ENCODE measurements around the gene OLFML1. TPM values are rescaled to one million over a fixed set of nuclear protein-coding genes. Genes with fewer than 3 reads are reported as not detected.

Gene OLFML1
- total RNA-seq, 4 donors from 2014 or later = 5.0 to 111 (median 23.8) TPM

- intact Hi-C loops (cut with DNase I; ENCODE audit: low total_unique reads) = no loop called here
Observed at GRCh38 chr11:7473717-7474116, 11.6 kb upstream of the OLFML1 start.

GRCh38 chr11:7480113-7480512, 5.2 kb upstream of the OLFML1 start:
- no peak for TF ChIP-seq POLR2A (IDR thresholded peaks at IDR 0.05)
- TF ChIP-seq CTCF (IDR thresholded peaks at IDR 0.05) = no peak
- intact Hi-C loops (cut with DNase I; ENCODE audit: low total_unique reads) = no loop called here

More at GRCh38 chr11:7473717-7474116, 11.6 kb upstream of the OLFML1 start:
- Histone ChIP-seq H3K27me3 (no peaks in the 10 kb centered on the region), H3K4me1 (no peaks in the 10 kb centered on the region), H3K4me3 (no peak overlapping the region), H3K9me3 (no peaks in the 10 kb centered on the region), H3K27ac (no peak overlapping the region), H3K36me3 (no peaks in the 10 kb centered on the region)
- TF ChIP-seq POLR2A (IDR thresholded peaks at IDR 0.05) = no peak
- no peak for TF ChIP-seq CTCF (IDR thresholded peaks at IDR 0.05)
- DNase-seq = no peak

DNA sequence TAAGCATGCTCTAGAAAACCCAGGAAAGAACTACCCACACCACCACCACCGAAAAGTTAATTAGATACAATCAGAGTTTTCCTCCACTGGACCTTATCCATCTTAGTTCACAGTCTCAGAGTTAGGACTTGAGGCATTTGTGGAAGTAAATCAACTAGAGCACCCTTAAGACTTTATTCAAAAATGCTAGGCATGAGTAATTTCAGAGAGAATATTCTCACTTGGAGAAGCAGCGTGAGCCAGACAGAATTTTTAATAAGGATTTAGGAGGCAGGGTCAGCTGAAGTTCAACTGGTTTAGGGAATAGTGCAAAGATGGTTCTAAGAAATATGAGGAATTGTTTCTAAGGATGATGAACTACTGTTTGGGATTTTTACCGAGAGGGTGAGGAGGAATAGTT, 1.2 kb upstream of the OLFML1 start:
- peaks cover 0 to 6% of the 10 kb centered on the region in 2 donors for H3K4me1 ChIP-seq
- intact Hi-C loops (cut with DNase I; ENCODE audit: low total_unique reads) = no loop called here
- TF ChIP-seq POLR2A (IDR thresholded peaks at IDR 0.05) (no peak), CTCF (IDR thresholded peaks at IDR 0.05) (no peak)
- no peaks in the 10 kb centered on the region for H3K9me3 ChIP-seq
- no peaks in the 10 kb centered on the region for H3K36me3 ChIP-seq
- no peak overlapping the region for H3K4me3 ChIP-seq
- no peak for DNase-seq
- no peaks in the 10 kb centered on the region for H3K27me3 ChIP-seq
- H3K27ac ChIP-seq = peak overlapping the region; percentile 53 to 68

More at GRCh38 chr11:7480113-7480512, 5.2 kb upstream of the OLFML1 start:
- no peaks in the 10 kb centered on the region for H3K27me3 ChIP-seq
- no peak overlapping the region for H3K27ac ChIP-seq
- H3K4me1 ChIP-seq = no peaks in the 10 kb centered on the region
- H3K36me3 ChIP-seq = no peaks in the 10 kb centered on the region
- no peak overlapping the region for H3K4me3 ChIP-seq
- no peaks in the 10 kb centered on the region for H3K9me3 ChIP-seq
- no peak for DNase-seq

DNA sequence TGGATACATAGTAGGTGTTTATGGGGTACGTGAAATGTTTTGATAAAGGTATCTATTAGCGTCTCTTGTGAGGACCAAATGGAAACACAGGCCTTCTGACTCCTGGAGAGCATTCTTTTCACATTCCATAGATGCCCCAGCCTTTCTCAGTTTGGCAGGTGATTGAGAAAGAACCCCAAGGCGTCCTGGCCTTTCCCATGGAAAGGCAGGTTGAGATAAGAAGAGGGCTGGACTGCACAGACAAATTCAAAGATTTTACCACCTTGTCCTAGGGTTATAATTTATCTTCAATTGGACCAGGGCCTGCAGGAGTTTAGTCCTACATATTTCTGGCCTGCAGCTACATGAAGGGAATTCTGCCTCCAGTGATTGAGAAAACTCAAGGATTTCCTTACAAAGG, 661 bp upstream of the OLFML1 start:
- intact Hi-C loops (cut with DNase I; ENCODE audit: low total_unique reads) = no loop called here
- Histone ChIP-seq H3K4me3 (no peak overlapping the region), H3K27ac (peak overlapping the region; percentile 53 to 68), H3K9me3 (no peaks in the 10 kb centered on the region), H3K36me3 (no peaks in the 10 kb centered on the region), H3K4me1 (peaks cover 0 to 6% of the 10 kb centered on the region in 2 donors), H3K27me3 (no peaks in the 10 kb centered on the region)
- no peak for DNase-seq
- no peak for TF ChIP-seq POLR2A (IDR thresholded peaks at IDR 0.05)
- TF ChIP-seq CTCF (IDR thresholded peaks at IDR 0.05) = no peak

DNA sequence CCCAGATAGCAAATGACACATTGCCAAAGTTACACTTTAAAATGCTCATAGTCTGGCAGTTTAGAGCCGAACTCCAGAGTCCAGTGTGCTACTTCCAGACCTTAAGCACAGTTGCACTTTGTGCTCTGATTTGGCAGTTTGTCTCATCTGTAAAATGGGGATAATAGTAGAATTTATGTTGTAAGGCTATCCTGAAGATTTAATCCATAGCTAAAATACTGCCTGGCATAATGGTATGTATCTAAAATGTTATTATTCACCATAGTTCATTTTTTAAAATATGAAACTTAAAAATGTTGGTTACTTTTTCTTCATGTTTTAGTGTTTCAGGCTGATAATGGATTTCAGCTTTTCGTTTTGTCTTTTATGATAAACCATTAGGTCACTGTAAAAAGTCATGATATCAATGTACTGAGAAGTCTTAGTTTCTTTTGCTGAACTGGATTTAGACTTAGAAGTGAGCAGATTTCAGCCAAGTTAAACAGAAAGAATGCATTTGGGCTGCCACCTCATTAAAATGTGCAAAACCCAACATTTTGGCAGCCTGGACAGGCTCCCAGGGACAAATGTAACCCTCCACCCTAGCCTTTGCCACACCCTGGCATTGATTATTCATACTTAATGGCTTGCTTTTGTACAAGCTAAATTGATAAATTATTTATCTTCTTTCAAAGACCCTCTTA, 933 bp downstream of the OLFML1 start:
- no peaks in the 10 kb centered on the region for H3K27me3 ChIP-seq
- no peak for DNase-seq
- intact Hi-C loops (cut with DNase I; ENCODE audit: low total_unique reads) = no loop called here
- H3K4me3 ChIP-seq = peak overlapping the region; percentile 16 to 32
- H3K27ac ChIP-seq = peak overlapping the region; percentile 53 to 68
- no peaks in the 10 kb centered on the region for H3K36me3 ChIP-seq
- TF ChIP-seq POLR2A (IDR thresholded peaks at IDR 0.05) (no peak), CTCF (IDR thresholded peaks at IDR 0.05) (no peak)
- no peaks in the 10 kb centered on the region for H3K9me3 ChIP-seq
- peaks cover 0 to 6% of the 10 kb centered on the region in 2 donors for H3K4me1 ChIP-seq

All from uterus (tissue), 4 donors.